NCI-H524 treated with DMSO at 0.1 percent for 48 hours (cell line): ENCODE data around the gene TUBG1.
"Not testable (repeated sequence)": the region's sequence is repeated elsewhere in the genome, so short reads cannot be mapped to it uniquely, and the experiment has no call there.

Experiments
- DNase-seq: peaks from one replicate; lab custom pipeline; 2025; lab: John Stamatoyannopoulos, UW

Gene TUBG1

DNA sequence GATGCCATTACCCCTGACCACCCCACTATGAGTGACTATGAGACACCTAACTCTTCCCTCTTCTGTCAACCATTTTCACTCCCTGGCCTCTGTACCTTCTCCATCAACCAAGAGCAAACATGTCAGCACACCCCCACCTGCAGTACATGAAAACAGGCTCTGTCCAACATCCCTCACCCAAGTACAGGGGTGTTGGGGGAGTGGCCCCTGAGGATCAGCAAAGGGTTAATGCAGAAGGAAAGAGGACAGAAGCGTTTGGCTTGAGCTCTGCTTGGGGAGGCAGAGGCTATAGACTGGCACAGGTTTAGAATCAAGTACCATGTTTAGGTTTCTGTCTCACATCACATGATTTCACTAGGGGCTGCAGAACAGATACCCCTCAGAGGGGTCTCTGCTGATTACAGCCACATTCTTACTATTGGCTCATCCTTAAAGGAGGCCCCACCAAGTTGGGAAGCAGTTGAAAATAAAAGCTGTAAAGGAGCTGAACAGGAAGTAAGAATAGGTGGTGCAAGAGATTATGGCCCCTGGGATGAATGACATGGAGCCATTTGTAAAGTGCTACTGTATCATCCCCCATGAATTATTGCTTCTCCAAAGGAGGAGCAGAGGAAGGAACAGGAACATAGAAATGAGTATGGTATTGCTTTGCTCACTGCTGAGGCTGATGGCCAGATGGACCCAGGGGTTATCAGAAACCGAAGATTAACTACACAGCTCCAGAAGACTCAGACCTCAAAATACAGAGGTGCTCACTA, 29.5 kb upstream of the TUBG1 start:
- DNase-seq, result no peak

DNA sequence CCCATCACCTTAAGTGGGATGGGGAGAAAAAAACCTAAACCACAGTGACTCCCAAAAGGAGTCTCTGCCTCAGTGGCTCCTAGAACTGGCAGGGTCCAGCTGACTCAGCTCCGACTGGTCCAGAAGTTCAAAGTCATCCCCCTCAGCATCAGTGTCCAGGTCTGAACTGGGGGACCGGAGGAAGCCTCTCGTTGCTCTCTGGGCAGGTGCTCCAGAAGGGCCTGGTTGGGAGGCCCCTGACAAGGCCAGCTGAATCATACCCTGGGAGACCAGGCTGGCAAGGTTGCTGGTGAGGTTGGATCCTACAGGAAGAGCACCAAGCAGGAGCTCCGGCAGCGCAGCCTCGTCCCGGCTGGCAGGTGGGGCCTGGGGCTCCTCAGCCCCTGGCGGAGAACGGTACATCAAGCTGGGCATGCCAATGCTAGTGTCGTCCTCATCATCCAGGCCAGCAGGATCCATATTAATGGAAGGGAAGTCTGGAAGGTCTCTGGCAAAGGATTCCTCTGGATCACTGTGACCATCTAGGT, 27.7 kb upstream of the TUBG1 start:
- no peak for DNase-seq

DNA sequence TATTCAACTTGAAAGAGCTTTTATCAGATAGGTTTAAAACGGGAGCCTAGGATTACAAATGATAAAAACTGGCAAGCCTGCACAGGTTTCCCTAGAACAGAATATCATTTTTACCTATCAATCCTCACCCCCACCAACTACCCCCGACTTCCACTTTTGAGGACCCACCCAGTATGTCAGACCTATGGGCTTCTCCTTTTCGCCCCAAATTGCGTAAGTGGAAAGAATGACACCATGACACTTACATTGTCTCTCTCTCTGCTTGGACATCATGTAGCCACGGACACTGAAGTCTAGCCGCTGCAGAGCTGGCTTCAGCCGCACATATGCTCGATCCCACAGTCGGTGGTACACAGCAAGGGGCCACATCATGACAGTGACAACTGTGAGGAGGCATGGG, 24.6 kb upstream of the TUBG1 start:
- no peak for DNase-seq

DNA sequence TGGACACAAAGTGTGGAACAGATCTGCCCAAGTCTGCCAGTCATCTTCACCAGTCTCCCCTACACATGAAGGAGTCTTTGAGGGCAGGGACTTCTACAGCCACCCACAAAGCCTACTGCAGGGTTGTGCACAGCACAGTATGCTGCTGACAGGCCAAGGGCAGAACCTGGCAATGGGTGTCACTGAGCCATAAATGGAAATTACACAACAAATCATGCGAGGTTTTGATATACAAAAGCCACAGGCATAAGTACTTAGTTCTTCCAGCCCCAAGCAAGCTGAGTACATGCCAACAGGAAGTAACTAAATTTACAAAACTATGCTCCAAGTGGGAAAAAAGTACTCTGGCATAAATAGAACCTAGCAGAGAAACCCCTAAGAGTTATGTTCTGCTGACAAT, 24.1 kb upstream of the TUBG1 start:
- no peak for DNase-seq

DNA sequence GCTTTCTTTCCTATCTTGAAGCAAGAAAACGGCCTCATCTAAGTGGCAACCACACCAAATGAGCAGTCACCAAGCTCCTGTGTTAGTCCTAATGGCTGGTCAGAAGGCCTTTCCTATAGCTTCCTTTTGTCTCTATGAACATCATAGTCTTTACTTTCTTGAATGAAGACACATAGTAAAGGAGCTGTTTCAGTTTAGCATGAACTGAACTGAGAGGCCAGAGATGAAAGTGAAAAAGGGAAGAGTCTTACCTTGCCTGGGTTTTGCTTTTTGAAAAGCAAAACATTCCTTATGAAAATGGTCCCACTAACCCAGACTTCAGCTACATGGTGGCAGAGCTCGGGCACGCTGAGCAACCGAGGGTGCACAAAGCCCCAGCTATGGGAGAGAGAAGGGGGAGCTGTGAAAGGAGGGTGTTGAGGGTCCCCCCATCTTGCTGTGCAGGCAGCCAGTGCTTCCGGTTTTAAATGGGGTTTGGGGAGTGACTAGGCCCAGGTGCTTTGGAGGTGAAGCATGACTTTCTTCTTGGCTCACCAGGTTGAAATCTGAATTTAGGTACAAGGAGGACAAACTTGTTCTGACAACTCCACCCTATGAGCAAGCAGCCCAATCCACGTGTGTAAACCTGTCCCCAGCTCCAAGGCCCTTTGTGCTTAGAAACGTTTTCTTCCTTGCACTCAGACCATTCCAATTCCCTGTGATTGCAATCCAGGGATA, 22.8 kb upstream of the TUBG1 start:
- no peak for DNase-seq

DNA sequence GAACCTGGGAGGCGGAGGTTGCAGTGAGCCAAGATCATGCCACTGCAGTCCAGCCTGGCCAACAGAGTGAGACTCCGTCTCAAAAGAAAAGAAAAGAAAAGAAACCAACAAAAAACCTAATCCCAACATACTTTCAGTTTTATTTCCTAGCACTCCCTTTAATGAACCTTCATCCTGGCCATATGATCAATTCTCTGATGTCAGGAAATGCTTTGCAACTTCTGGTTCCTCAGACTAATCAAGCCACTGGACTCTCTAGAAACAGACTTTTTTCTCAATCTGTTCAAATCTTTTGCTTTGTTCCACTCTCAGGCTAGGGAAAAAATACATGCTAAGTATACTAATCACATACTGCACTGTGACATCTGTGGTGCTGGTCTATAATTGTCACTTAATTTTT, 18.6 kb upstream of the TUBG1 start:
- no peak for DNase-seq

DNA sequence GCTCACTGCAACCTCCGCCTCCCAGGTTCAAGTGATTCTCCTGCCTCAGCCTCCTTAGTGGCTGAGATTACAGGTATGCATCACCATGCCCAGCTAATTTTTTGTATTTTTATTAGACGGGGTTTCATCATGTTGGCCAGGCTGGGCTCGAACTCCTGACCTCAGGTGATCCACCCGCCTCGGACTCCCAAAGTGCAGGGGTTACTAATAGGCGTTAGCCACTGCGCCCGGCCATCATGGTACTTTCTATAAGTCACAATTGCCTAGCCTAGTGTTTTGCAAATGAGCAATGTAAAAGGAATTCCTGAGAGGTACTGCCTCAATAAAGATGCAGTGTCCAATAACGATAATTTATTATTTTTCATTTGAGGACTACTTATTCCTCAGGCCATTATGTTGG, 18.1 kb upstream of the TUBG1 start:
- no peak for DNase-seq

DNA sequence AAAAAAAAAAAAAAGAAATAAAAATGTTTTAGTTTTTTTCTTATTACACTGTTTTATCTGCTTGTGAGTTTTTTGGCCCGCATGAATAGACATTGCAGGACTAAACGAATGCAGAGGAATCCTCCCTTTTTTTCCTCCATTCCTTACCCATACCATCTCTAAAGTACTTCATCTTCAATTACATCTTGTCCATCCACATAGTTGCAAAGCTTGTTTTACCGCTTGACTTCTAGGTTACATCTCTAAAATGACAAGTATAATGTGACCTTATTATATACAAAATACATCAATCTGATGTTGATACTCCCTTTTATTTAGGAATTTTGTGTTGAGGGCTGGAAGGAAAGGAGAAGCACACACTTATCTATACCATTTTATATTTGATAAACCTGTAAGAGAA, 13.1 kb upstream of the TUBG1 start:
- DNase-seq, result no peak

DNA sequence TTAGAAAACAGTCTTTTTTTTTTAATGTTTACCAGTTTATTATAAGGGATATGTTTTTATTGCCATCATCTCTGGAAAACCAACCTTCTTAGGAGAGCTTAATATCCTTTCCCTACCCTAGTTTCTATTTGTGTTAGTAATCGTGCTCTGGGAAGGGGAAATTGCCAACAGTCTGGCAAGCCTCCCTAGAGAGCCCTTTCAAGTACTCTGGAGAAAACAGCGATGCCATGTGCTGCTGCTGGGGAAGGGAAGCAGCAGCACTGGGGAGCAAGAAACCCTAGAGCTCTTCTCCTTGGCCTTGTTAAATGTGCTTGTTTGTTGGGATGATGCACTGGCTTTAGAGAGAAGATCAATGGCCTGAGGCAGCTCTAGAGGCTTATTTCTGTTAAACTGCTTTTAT, 10.6 kb upstream of the TUBG1 start:
- DNase-seq, result peak; percentile 63

DNA sequence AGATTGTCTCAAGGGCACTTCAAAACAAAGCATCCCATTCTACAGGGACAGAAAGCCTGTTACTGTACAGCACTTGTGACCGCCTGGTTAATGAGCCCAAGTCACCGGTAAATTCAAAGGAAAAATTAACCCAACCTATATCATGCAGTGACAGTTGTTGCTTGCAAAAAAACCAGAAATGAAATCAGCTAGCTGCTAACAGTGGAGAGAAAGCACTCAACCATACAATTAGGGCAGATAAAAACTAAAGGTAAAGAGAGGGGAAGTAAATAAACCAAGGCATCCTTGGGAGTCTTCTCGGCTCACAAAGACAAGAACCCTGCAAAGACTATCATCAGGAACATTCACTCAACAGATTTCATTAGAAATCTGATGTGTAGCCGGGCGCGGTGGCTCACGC, 6.2 kb upstream of the TUBG1 start:
- peak; percentile 54 for DNase-seq

DNA sequence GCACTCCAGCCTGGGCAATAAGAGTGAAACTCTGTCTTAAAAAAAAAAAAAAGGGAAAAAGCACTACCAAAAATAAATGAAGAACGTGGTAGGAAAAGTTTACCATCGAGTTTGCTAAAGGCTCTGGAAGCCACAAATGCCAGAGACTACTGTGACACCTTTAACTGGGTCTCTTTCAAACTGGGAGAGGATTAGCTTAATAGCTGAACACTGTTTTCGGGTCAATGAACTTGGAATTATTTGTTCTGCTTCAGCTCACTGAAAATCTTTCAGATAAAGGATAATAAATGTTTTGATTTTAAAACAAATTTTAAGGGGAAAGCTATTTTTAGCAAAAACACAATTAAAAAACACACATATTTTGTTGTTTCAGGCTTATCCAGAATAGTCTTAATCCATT, 1.7 kb upstream of the TUBG1 start:
- no peak for DNase-seq

DNA sequence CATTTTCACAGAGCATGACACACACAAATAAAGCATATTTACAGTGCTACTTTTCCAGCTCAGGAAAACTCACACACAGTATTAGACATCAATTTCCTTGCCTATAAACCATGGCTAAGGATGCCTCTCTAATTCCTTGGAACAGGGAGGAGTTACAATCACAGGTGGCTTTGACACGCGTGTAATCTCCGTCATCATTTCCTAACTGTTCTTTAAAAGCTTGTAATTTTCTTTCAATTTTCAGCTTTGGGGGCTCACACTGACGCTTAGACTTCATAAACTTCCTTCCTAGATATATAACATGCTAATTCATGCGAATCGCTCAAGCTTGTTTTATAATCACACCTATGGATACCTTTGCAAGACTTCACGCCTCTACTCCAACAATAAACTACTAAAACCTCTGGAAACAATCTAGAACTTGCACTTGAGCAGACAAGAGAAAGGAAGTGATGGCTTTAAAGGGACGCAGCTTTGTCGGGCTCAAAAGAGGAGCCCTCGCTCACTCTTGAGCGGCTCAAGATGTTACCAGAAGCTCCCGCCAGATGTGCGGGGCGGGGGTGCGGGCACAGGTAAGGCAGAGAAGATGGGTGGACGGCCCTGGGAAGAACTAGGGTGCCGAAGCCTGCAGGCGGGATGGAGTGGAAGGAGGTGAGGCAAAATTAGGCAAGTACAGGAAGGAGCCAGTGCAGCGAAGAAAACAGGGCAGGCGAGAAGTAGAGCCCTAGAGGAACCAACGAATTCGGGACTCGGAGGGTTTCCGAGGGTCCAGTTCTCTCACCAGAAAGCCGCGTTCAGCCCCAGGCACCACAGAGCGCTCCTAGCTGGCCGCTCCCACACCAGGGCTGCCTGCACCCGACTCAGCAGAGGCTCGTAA, 940 bp upstream of the TUBG1 start:
- no peak for DNase-seq

DNA sequence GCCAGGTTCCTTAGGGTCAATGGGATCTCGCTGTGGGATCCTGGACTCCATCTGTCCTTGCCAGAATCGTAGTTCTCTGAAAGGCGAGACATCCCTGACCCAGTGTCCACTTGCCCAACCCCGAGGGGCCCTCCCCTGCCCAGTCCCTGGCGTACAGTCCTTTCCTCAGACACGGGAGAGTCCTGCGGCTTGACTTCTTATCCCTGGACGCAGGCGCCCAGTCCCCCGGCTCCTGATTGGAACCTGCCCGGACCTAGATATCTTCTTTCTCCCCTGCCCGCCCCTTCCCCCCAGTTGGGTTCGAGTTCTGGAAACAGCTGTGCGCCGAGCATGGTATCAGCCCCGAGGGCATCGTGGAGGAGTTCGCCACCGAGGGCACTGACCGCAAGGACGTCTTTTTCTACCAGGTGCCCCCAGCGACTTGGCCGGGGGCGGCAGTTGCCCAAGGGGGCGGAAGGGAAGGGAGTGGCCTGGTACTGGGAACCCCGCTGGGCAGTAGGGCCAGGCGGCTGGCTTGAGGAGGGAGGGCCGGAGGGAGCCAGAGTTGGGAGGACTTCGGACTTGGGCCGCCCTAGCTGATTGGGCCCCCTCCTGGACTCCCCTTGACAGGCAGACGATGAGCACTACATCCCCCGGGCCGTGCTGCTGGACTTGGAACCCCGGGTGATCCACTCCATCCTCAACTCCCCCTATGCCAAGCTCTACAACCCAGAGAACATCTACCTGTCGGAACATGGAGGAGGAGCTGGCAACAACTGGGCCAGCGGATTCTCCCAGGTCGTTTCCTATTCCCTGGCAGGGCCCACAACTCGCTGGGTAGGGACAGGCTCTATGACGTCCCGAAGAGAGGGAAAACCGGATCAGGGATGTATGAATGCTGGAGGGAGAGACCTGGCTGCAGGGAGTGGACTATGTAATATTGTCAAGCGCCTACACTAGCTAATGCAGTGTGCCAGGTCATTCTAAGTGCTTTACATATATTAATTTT, 625 bp downstream of the TUBG1 start:
- DNase-seq, result not testable (repeated sequence)

DNA sequence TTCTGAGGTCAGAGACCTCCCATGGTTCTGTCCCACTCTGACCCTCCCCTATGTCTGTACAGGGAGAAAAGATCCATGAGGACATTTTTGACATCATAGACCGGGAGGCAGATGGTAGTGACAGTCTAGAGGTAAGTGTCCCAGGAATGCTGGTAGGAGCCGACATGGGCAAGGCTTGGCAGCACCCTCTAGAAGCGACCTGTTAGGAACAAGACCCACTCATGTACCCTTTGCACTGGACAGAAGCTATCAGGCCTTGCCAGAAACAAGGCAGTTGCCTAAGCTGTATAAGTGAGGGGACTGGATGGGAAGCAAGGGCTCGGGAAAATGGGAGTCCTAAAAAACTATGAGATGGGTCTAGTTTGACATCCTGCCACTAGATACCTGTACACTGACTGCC, 2.5 kb downstream of the TUBG1 start:
- no peak for DNase-seq

DNA sequence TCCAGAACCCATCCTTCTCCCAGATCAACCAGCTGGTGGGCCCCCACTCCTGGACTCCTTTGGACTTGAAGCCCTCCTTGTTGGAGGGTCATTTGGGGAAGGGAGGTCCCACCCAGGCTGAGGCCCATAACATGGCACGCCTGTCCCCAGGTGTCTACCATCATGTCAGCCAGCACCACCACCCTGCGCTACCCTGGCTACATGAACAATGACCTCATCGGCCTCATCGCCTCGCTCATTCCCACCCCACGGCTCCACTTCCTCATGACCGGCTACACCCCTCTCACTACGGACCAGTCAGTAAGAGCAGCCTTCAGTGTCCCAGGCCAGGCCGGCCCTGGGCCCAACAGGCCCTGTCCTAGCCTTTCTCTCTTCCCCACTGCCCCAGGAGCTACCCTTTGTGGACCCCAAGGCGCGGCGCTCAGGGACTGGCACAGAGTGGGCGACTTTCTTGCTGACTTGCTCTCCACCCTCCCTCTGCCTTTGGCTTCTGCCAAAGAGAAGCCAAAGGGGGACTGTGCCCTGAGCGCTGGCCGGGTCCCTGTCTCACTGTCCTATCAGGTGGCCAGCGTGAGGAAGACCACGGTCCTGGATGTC, 4.3 kb downstream of the TUBG1 start:
- no peak for DNase-seq

DNA sequence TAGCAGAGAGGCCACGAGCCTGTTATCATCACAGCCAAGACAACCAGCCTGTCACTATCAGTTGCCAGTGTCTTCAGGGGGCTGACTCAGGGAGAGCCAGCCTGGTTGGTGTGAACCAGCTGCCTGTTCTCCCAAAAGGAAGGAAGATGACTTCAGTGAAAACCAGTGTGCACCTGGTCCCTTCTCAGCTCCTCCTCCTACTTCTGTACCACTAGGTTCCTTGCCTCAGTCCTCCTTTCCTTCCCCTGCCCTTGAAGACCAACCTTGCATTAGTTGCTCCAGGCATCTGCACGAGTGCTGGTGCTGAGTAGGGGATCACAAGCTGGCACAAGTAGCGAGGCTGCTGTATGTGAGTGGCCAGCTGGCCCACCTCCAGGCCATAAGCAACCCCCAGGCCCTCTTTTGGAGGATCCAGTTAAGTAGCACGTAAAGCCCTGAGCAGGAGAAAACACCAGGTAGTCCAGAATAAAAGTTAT, 8.5 kb downstream of the TUBG1 start:
- no peak for DNase-seq

DNA sequence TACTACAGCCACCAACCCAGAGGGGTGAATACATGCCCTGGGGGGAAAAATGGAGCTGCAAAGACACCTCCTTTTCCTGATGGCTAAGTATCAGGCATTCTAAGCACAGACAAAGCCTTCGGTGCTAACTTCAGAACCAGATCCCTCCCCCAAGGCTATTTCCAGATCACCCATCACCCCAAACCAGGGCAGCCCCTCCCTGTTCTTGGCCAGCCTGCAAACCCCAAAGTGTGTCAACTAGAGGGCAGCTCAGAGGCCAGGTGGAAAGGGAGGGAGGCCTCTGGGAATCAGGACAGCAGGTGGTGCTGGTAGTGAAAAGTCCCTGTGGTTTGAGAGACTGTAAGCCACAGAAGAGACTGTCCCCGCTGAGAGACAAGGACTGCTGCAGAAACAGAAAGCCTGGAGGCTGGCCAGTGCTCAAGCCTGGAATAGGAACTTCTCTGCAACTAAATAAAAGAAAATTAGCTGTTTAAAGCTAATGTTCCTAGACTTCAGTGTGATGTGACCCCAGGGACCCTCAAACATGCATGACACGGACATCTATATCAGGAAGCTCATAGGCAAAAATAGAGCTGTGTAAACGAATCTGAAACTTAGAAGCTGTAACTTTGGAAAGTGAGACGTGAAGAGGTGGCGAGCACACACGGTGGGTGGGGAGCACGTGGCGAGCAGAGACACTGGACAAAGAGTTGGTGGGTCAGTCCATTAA, 9.1 kb downstream of the TUBG1 start:
- no peak for DNase-seq

DNA sequence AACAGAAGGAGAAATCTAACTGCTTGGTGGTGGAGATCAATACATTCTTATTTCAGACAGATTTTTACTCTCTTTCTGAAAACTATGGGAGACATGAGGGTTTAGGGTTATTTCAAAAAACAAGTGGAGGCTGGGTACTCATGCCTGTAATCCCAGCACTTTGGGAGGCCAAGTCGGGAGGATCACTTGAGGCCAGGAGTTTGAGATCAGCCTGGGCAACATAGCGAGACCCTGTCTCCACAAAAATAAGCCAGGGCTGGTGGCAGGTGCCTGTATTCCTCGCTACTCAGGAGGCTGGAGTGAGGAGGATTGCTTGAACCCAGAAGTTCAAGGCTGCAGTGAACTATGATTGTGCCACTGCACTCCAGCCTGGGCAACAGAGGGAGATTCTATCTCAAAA, 12.5 kb downstream of the TUBG1 start:
- DNase-seq, result not testable (repeated sequence)

DNA sequence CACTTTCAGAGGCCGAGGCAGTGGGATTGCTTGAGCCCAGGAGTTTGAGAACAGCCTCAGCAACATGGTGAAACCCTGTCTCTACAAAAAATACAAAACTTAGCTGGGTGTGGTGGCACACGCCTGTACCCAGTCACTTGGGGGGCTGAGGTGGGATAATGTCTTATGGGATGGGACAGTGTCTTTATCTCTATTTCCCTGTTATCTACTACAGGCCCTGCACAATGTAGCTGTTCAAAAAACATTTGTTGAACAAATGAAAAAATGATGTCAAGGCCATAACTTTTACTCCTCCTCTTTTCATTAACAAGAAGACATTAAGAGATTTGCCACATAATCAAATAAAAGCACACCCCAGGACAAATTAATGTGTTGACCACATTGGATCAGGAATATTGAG, 13.8 kb downstream of the TUBG1 start:
- no peak for DNase-seq
